ENCODE data around the gene FBXO17.

- TF ChIP-seq, protein P1, sequence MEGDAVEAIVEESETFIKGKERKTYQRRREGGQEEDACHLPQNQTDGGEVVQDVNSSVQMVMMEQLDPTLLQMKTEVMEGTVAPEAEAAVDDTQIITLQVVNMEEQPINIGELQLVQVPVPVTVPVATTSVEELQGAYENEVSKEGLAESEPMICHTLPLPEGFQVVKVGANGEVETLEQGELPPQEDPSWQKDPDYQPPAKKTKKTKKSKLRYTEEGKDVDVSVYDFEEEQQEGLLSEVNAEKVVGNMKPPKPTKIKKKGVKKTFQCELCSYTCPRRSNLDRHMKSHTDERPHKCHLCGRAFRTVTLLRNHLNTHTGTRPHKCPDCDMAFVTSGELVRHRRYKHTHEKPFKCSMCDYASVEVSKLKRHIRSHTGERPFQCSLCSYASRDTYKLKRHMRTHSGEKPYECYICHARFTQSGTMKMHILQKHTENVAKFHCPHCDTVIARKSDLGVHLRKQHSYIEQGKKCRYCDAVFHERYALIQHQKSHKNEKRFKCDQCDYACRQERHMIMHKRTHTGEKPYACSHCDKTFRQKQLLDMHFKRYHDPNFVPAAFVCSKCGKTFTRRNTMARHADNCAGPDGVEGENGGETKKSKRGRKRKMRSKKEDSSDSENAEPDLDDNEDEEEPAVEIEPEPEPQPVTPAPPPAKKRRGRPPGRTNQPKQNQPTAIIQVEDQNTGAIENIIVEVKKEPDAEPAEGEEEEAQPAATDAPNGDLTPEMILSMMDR (IDR thresholded peaks at IDR 0.05), result no peak
- TF ChIP-seq POLR2A (IDR thresholded peaks at IDR 0.05), result no peak
Measured at GRCh38 chr19:39014037-39014436, 38.5 kb upstream of the FBXO17 start.
